ENCODE data around the gene FAH. TPM values are rescaled to one million over a fixed set of nuclear protein-coding genes. Genes with fewer than 3 reads are reported as not detected.

Gene FAH
- total and polyA plus RNA-seq, 2 donors (not counting 1 experiment from before 2014, with no cell fraction given), result 1.1 to 5.1 TPM

GRCh38 chr15:80159301-80159700, 6.5 kb downstream of the FAH start:
- no peaks in the 10 kb centered on the region for H3K36me3 ChIP-seq (replicated peaks in 1 of 2; ENCODE audit: control extremely low read depth in 1 of 2, control insufficient read depth in 1 of 2, extremely low read depth in 1 of 2, insufficient read depth in 2 of 2, low read length in 1 of 2)
- WGBS (ENCODE audit: insufficient coverage), result 96% methylated on average over 5 of the region's 5 CpGs
- Mint-ChIP-seq H3K27me3 (no peaks in the 10 kb centered on the region), H3K4me1 (peaks cover 32% of the 10 kb centered on the region), H3K9me3 (ENCODE audit: insufficient read depth) (no peaks in the 10 kb centered on the region), H3K4me3 (no peak overlapping the region), H3K27ac (no peak overlapping the region)
- ChIA-PET POLR2A (no interaction called here), CTCF (interaction anchor here (1.9 kb wide), 1 partner anchor 13 kb away, joined by 4 read pairs; no protein-coding TSS in a partner anchor)
- no peak overlapping the region for H3K4me2 ChIP-seq (replicated peaks; ENCODE audit: low read depth, low read length, poor library complexity, severe bottlenecking)
- H4K20me1 ChIP-seq (ENCODE audit: control insufficient read depth, insufficient read depth, low read length, poor library complexity, severe bottlenecking), result no peaks in the 10 kb centered on the region
- no peaks in the 10 kb centered on the region for H3K9me3 ChIP-seq (ENCODE audit: control extremely low read depth in 1 of 3, control insufficient read depth in 2 of 3, insufficient read depth in 1 of 3, low read length in 2 of 3)
- H3K27me3 ChIP-seq (replicated peaks in 1 of 4; ENCODE audit: control extremely low read depth in 1 of 4, control insufficient read depth in 3 of 4, insufficient read depth in 4 of 4, low read length in 3 of 4), result no peaks in the 10 kb centered on the region
- no peak for DNase-seq
- no peak overlapping the region for H3K9ac ChIP-seq (ENCODE audit: low read length)
- no peak overlapping the region for H3K27ac ChIP-seq (ENCODE audit: low read length in 2 of 2)
- intact Hi-C loops (cut with micrococcal nuclease), result no loop called here
- TF ChIP-seq, protein P1, sequence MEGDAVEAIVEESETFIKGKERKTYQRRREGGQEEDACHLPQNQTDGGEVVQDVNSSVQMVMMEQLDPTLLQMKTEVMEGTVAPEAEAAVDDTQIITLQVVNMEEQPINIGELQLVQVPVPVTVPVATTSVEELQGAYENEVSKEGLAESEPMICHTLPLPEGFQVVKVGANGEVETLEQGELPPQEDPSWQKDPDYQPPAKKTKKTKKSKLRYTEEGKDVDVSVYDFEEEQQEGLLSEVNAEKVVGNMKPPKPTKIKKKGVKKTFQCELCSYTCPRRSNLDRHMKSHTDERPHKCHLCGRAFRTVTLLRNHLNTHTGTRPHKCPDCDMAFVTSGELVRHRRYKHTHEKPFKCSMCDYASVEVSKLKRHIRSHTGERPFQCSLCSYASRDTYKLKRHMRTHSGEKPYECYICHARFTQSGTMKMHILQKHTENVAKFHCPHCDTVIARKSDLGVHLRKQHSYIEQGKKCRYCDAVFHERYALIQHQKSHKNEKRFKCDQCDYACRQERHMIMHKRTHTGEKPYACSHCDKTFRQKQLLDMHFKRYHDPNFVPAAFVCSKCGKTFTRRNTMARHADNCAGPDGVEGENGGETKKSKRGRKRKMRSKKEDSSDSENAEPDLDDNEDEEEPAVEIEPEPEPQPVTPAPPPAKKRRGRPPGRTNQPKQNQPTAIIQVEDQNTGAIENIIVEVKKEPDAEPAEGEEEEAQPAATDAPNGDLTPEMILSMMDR (IDR thresholded peaks at IDR 0.05), result no peak
- TF ChIP-seq EZH2 (IDR thresholded peaks at IDR 0.05; ENCODE audit: borderline replicate concordance, insufficient read depth, low read depth, low read length, poor library complexity, severe bottlenecking), result no peak
- no peak overlapping the region for H3K4me3 ChIP-seq (ENCODE audit: control extremely low read depth in 1 of 5, extremely low read depth in 1 of 5, insufficient read depth in 1 of 5, low read depth in 2 of 5, low read length in 4 of 5)
- no peak overlapping the region for H2AFZ ChIP-seq (ENCODE audit: insufficient read depth, low read depth, low read length, poor library complexity, severe bottlenecking)
- peaks cover 10 to 16% of the 10 kb centered on the region in 2 donors for H3K4me1 ChIP-seq (ENCODE audit: control insufficient read depth in 2 of 2, insufficient read depth in 2 of 2, low read length in 2 of 2)
- no peak for ATAC-seq (ENCODE audit: low read depth)
- no peaks in the 10 kb centered on the region for H3K79me2 ChIP-seq (ENCODE audit: control insufficient read depth, insufficient read depth, low read length)

DNA sequence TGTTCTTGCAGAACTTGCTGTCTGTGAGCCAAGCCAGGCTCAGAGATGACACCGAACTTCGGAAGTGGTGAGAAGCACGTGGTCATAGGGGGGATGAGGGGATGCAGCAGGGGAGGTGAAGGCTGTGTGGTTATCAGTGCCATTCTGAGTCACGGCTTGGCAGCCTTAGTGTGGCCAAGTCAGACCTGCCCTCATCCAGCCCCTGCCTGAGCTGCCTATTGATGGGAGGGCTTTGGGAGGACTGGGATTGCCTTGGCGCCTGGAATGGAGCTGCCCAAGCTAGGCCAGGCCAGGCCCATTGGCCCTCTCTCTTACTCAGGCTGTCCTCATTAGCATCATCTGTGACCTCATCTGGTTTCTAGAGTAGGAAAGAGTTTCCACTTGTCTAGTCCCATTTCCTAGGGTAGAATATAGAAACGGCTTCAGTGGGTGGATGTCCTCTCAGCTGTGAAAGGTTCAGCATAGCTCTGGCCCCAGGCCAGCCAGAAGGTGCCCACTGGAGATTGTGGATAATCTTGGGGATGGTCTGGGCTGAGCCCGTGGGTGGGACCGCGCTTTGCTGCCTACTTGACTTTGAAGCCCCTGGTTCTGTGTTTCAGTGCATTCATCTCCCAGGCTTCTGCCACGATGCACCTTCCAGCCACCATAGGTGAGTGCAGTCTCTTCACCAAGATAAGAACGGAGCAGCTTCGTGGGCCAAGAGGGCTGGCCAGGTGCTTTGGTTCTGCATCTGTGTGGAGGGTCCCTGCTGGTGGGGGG, 7.2 kb downstream of the FAH start:
- no peak for ATAC-seq (ENCODE audit: low read depth)

More for the DNA sequence above, 7.2 kb downstream of the FAH start:
- Histone ChIP-seq H3K27ac (ENCODE audit: low read length in 2 of 2) (no peak overlapping the region), H4K20me1 (ENCODE audit: control insufficient read depth, insufficient read depth, low read length, poor library complexity, severe bottlenecking) (no peaks in the 10 kb centered on the region), H3K79me2 (ENCODE audit: control insufficient read depth, insufficient read depth, low read length) (no peaks in the 10 kb centered on the region), H2AFZ (ENCODE audit: insufficient read depth, low read depth, low read length, poor library complexity, severe bottlenecking) (no peak overlapping the region), H3K4me2 (replicated peaks; ENCODE audit: low read depth, low read length, poor library complexity, severe bottlenecking) (no peak overlapping the region), H3K4me3 (ENCODE audit: control extremely low read depth in 1 of 5, extremely low read depth in 1 of 5, insufficient read depth in 1 of 5, low read depth in 2 of 5, low read length in 4 of 5) (no peak overlapping the region), H3K9ac (ENCODE audit: low read length) (no peak overlapping the region), H3K27me3 (replicated peaks in 1 of 4; ENCODE audit: control extremely low read depth in 1 of 4, control insufficient read depth in 3 of 4, insufficient read depth in 4 of 4, low read length in 3 of 4) (no peaks in the 10 kb centered on the region), H3K4me1 (ENCODE audit: control insufficient read depth in 2 of 2, insufficient read depth in 2 of 2, low read length in 2 of 2) (peaks cover 10 to 16% of the 10 kb centered on the region in 2 donors), H3K9me3 (ENCODE audit: control extremely low read depth in 1 of 3, control insufficient read depth in 2 of 3, insufficient read depth in 1 of 3, low read length in 2 of 3) (no peaks in the 10 kb centered on the region), H3K36me3 (replicated peaks in 1 of 2; ENCODE audit: control extremely low read depth in 1 of 2, control insufficient read depth in 1 of 2, extremely low read depth in 1 of 2, insufficient read depth in 2 of 2, low read length in 1 of 2) (no peaks in the 10 kb centered on the region)
- DNase-seq, result no peak
- intact Hi-C loops (cut with micrococcal nuclease), result no loop called here
- ChIA-PET CTCF (interaction anchor here (0.9 to 1.9 kb wide), 2 partner anchors 12 to 14 kb away, joined by 3 to 4 read pairs; no protein-coding TSS in a partner anchor), POLR2A (no interaction called here)
- Mint-ChIP-seq H3K27ac (no peak overlapping the region), H3K27me3 (no peaks in the 10 kb centered on the region), H3K4me1 (peaks cover 30% of the 10 kb centered on the region), H3K4me3 (no peak overlapping the region), H3K9me3 (ENCODE audit: insufficient read depth) (no peaks in the 10 kb centered on the region)
- WGBS (ENCODE audit: insufficient coverage), result 87% methylated on average over 12 of the region's 12 CpGs
- TF ChIP-seq, protein P1 (IDR thresholded peaks at IDR 0.05), result no peak
- TF ChIP-seq EZH2 (IDR thresholded peaks at IDR 0.05; ENCODE audit: borderline replicate concordance, insufficient read depth, low read depth, low read length, poor library complexity, severe bottlenecking), result no peak
